Activated CD4-positive, CD25-positive, alpha-beta regulatory T cell treated with anti-CD3 and anti-CD28 coated beads, Interleukin-2, amount 50 U/mL, for 72 hours (primary cell): ENCODE results near the gene TSPAN13.

Source experiments
- DNase-seq: peaks from one replicate; pipeline ENCODE4 v3.0.0; 2021

Gene TSPAN13

DNA sequence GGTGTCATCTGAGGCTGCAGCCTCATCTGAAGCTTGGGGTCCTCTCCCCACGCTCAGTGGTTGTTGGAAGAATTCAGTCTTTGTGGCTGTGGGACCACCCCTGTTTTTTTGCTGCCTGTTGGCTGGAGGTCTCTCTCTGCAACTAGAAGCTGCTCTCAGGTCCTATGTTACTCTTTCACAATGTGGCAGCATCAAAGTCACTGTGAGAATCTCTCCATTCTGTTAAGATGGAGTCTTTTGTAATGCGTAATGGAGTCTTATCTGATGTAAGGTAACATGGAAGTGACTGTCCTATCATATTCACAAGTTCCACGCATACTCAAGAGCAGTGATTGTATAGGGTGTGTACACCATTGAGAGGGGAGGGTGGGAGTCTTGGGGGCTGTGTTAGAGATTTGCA lies 24.9 kb downstream of the TSPAN13 start:
- DNase-seq = no peak

DNA sequence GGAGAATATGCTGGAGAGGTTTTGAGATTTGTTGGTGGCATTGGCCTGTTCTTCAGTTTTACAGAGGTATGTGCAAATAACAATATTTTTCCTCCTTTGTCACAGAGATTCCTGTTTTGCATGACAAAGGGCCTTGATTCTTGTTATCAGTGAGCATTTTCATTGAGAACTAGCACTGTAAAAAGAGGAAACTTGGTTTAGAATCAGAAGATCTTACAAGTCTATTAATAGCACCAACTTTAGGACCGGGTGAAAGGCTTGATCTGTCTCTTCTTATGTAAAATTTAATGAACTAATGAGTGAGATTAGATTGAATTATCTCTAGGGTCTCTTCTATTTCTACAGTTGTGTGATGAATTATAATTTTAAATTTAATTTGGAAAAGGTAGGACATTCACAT lies 25.5 kb downstream of the TSPAN13 start:
- DNase-seq = no peak

DNA sequence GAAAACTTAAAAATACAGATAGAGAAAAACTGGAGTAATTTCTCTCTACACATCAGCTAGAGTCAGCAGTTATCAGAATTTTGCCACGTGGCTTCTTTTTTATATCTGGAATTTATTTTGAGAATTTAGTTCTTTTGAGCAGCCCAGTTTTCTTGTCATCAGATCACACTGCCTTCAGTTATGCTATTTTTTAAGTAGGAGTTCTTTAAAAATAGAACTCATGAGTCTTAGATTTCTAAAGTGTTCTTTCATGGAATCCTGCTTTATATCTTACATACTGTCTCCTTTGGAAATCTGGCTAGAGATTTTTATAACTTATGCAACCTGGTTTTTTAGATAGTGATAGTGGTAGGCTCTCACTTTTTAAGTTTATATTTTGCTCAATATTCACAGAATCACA lies 27.0 kb downstream of the TSPAN13 start:
- DNase-seq = no peak

DNA sequence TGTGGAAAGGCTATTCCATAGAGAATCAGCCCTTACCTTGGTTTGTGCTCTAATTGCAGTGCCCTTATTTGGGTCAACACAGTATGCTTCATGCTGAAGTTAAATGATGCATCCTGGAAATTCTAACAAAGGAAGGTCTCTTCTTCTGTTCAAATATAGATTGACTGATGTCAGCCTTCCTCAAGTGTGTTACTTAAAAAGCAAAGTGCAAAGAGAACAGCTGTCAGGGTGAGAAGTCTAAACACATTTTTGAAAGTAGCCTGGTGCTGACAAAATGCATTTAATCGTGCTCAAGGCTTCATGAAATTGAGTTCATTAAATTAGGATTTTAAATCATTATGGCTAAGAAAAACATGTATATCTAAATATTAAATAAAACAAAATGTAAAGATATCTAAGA lies 31.8 kb downstream of the TSPAN13 start:
- no peak for DNase-seq

DNA sequence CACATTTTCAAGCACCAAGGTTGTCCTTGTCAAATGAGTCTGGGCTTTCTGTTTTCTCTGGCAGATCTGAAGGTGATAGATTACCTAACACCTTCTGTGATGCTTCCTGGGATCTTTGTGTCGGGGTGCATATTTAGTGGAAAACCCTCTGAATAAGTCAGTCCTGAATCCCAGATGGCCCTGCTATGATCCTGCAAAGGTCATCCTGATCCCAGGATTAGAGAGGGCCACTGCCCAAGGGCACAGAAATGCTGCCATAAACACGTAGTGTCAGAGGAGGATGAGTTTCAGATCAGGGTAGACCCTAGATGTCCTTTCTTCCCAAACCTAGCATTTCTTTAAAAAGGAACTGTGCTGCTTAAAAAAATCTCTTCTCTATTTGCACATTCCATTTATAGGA lies 32.3 kb downstream of the TSPAN13 start:
- no peak for DNase-seq

DNA sequence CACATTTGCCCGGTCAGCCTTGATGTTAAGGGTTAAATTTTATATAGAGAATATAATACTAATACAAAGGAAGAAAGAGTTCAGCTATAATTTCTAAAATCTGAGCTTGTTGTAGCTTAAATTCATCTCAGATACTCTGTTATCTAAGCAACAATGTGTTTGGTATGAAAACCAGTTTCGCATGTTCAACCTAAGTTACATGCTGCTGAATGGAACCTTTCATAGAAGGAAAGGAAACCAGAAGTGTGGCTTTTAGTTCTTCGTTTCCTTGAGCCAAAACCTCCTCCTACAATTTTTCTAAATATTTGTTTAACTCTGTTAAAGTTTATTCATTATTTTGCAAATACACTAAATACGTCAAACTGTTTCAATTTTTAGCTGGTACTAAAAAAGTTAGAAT lies 32.7 kb downstream of the TSPAN13 start:
- DNase-seq = no peak

DNA sequence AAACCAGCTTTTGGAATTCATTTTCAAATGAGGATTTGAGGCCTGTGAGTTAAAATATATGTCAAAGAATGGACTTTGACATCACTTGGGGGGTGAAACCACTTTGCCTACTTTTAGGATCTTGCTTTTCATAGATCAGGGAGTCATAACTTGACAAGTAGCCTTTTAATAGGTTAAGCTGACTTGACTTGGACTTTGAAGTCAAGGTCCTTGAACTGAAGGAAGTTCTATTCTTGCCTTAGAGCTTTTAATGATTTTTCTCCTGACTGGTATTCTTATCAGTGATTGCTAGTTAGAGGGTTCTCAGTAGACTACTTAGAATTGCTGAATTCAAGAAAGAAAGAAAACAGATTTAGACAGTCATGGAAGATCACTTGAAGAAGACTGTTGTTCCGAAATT lies 33.6 kb downstream of the TSPAN13 start:
- no peak for DNase-seq

DNA sequence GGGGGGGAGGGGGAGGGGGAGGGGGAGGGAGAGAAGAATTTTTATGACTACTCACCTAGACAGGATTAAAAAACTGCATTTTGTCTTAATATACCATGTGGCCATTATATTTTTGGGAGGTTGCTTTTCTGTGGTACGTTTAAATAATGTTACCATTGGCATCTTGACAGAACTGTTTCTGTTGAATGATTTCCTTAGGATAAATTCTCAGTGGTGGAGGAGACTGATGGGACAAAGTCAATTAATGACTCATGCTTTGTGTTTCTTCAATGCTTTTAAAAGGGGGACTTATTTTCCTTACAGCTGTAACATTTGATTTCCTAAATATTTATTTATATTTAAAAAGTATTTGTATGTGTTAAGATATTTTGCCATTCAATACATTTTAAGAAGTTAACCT lies 37.5 kb downstream of the TSPAN13 start:
- no peak for DNase-seq

DNA sequence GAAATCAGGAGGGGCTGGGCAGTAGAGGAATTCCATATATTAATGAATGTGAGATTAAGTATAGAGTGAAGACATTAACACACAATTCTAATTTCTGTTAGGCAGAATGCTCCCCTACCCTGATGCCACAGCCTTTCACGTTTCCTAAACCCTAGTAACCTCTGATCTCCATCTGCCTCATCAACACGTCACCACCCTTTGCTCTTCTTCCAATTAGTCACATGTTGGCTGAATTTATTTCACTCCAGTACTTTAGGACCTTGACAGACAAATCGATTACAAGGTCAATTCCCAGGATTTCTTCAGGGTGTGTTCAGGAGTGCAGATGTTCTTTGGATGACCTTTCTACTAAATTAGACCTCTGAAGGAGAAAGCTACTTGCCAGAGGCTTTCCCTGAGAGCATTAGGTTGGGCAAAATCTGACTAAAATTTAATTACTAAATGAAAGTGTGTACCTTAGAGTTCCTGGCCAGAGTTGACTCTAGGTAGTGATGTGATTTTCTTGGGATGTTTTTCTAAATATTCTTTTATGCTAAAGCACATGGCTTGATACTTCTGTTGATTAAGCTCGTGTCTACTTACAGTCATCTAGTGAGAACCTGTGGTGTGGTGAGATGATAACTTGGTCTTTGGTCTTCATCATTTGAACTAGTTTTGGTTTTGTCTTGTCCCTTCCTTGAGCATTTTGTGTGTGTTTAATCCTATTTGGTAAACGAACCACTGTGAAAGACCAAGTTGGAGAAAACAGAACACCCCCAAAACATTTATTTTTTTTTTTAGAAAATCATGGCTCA lies 38.5 kb downstream of the TSPAN13 start:
- no peak for DNase-seq

DNA sequence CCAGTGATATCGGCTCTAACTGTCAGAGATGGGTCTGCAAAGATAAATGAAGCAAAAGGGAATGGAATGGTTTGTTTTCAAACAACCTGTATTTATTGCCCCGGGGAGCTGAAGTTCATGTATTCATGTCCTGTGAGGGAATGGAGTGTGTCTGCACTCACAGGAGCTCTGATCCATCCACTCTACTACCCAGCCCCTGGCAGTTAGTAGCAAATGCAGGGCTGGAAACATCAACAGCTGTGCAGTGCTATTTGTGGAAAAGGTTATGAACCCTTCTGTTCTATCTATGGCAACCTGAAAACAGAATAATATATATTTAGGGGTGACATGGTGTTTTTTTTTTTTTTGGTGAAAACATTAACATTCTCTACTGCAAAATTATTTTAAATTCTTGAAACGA lies 41.4 kb downstream of the TSPAN13 start:
- DNase-seq = no peak

DNA sequence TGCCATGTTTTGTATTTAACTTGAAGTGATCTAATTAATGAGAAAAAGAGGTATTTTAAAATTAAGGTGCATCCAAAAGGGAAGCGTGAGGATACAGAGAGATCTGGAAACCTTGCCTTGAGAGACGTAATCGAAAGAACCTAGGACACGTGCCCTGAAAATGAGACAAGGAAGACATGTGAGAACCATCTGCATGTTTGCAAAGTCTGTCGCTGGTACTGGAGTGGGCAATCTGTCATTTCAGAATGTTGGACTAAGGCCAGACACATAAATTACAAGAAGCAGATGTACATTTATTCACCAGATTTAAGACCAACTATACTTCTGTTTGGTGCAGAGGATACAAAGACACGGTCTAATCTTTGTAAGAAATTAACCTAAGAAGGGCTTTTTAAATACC lies 42.1 kb downstream of the TSPAN13 start:
- no peak for DNase-seq

DNA sequence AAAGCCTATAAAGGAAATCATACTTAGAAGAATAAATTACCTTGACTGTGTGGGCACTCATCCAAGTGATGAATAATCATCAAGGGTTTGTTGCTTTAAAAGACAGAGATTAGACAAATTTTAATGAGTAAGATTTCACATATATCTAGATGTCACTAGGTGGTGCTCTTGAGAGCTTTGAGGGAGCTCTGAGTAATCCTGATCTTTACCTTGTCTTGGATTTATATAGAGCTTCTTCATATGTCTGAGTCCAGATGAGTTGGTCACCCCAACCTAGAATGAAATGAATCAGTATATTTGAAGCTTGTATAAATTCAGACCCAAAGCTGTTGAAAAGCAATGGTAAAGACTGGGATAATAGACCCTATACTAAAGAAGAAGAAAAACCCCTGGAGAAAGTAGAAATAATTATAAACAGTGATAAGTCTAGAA lies 47.6 kb downstream of the TSPAN13 start:
- no peak for DNase-seq

DNA sequence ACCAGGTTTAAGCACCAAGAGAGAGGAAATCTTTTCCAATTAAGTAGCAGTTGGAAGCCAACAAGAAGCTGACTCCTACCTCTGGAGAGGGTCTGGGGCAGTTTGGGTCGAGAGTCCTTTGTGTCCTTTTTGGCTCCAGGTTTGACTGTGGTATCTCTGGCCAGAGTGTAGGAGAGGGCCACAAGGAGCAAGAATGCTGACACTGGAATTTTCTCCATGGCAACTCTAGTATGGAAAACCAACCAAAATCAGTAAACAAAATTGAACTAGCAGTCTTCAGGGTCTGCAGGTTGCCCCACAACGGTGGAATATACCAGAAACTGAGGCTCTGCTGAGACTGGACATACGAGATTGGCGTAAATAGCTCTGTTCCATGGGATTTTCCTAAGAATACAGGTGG lies 48.0 kb downstream of the TSPAN13 start:
- no peak for DNase-seq

DNA sequence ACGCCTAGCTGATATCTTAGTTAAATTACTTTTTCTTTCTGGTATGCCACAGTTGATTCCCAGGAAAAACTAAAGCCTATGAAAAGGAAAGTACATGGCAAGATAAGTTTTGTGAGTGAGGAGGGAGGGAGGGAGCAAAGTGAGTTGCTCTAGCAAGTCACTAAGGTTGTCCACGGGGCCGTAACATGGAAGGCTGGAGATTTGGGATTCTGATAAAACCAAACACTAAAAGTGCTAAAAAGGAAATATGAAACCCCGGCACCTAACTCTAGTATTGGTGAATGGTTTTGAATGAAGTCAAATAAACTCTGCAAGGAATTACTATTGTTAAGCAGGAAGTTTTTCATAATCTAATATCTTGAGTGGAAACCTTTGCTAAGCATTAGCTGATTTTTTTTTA lies 49.6 kb downstream of the TSPAN13 start:
- DNase-seq = no peak

DNA sequence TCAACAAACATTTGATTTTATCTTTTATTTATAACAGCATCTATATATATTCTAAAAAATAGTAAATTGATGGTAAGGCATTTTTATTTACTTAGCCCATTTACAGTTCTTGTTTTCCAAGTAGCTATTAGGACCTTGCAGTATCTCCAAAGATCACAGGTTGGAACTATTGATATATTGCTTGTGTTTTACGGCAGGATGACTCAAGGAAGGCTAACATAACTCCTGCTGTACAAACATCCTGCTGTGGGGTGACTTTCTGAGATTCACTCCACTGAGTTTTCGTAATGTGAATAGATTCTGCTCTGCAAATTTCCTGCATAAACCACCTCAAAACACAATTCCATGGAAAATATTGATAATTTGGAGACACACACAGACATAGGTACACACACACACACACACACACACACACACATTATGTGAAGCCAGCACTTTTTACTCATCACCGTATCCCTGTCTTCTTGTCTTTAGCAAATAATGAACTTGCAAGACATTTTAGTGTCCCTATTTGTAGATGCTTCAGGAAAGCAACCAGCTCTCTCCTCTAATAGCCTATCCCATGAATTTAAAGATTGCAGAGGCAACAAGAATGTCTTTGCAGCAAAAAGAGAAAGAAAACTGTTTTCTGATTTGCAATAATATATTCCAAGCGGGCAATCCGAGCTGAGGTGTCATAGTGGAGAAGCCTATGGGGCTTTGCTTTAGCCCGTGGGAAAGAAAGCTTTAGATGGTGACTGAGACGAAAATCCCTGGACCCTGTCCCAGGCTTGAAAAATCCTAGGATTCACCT lies 50.5 kb downstream of the TSPAN13 start:
- DNase-seq = no peak

DNA sequence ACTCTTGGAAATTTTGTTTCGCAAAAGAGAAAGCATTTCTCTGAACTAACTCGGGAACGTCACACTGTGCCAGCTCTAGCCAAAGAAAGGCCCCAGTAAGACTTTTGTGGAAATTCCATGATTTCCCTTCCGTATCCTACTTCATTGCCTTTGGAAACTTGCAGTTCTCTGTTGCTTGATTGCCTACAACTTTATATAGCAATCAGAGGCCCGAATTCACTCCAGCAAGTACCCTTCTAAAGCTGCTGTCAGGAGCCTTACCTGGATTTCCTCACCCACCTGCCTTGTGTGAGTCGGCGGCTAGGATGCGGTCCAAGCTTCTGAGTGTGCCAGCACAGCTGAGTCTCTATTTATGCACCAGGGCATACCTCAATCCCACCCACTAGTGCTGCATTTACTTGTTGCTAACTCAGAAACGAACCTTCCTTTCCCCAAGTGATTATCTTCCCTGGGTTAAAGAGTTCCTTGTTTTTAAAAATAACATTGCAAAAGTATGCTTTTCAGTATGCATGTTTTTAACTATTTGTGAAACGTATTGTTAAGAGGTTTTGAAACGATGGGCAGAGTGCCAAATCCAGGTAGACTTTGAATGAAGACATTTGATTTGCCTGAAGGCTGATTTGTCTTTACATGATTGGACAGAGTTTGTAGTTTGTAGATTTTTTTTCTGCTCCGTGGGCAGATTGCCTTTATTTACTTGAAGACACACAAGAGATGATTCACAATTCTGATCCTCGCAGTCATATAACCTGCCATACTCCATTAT lies 51.3 kb downstream of the TSPAN13 start, which contains the start of gene AGR2:
Gene AGR2 (minus strand): TSS at position 326 of the 766 bp plus-strand sequence. CDS start 3,203 bp downstream, outside the sequence.
- no peak for DNase-seq

DNA sequence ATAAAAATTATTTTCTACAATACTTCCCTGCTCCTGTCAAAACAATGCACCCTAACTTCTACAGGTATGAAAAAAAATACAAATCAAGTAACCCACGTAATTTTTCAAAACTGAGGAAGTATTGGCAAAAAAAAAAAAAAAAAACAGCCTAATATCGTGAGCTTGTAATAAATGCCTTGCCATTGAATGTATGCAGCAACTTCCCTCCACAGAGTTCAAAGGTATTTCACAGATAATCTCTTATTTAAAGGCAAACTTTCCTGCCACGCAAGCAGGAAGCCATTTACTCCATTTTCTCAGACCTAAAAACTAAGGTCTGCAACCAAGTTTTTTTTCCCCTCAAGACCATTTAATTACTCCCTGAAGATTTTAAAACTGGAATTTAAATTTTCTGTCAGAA lies 51.9 kb downstream of the TSPAN13 start:
- no peak for DNase-seq

DNA sequence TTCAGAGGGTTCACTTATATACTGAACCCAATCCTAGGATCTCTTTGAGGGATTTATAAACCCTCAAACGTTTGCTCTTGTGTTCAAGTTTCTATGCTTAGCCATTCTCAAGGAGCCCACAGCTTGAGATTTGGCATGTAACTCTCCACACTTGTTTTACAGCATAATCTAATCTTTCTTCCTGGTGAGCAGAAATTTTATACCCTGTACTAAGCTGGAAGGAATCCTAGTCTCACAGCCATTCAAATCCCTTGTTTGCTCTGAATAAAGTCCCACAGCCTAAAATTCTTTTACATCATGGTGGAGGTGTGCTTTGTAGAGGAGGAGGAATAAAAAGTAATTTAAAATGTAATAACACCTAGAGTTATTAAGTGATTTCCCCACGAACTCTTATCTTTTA lies 56.6 kb downstream of the TSPAN13 start:
- DNase-seq = no peak

DNA sequence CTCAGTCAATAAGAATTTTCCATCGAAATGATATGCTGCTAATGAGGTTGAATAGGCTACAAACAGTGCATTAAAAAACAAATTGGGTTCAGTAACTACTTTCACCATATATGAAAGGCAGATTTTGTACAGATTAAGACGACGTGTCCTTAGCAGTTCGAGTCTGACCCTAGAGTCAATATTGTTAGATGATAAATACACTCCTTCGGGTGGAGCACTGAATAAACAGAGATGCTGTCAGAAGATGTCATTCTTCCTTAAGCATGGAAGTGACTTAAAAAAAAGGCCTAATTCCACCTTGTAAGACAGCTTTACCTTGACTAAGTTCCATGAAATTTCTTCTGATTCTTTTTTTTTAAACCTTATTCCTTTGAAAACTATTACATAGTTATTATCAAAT lies 57.0 kb downstream of the TSPAN13 start:
- DNase-seq = no peak

DNA sequence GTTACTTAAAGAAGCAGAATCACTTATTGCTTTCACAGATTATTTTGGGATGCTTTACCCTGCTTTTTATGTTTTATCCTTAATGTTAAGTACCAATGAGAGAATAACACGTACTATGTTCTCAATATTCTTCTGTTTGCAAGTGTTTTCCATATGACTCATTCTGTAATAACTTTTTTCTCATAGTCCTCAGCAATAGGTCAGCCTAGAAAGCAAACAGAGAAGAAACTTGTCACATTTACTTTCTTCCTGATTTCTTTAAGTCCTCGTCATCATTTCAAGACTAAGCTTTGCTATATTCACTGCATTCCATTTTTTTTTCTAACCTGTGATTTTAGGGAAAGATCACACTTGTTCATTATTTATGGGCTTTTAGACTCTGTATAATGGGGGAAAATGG lies 58.0 kb downstream of the TSPAN13 start:
- no peak for DNase-seq

DNA sequence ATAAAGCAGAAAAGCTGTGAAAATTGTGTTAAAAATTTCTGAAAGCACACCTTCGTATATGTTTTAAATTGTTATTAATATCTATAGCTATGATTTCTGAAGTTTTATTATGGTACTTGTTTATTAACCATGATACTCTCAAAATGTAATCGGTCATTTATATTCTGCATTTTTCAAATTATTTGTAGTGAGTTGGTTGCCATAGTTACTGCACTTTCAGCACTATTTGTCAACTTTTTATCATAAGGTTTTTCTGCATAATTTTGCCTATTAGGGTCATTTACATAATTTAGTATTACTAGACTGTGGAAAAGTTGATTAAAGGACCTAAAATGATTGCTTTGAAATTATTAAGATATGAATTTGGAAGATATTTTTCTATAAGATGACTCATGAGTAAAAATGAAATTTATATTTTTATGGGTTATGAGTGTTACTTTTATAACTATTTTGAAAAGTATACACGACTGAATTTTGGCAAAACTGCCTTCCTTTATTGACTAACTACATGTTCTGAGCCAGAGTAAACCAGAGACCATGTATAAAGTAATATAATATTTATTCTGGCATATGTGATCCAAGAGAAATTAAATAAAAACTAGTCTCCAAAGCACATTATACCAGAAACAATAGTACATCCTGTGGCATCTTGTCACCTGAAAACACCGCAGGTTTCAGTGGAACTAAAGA lies 59.1 kb downstream of the TSPAN13 start:
- no peak for DNase-seq

DNA sequence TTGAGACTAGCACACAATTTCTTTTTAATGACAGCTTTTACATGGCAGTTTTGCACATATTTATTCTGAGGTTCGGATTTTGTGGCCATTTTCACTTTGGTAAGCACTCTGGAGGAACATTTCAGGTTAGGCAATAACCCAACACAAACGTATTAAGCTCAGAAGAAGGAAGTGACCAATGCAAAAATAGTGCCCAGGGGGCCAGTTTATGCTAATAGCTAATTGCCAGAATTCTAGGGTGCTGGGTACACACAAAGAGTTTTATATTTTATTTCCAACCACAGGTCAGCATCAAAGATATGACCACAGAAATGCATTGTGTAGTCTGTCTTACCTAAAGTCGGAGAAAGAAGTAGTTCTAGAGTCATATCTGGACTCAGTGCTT lies 59.7 kb downstream of the TSPAN13 start:
- no peak for DNase-seq

DNA sequence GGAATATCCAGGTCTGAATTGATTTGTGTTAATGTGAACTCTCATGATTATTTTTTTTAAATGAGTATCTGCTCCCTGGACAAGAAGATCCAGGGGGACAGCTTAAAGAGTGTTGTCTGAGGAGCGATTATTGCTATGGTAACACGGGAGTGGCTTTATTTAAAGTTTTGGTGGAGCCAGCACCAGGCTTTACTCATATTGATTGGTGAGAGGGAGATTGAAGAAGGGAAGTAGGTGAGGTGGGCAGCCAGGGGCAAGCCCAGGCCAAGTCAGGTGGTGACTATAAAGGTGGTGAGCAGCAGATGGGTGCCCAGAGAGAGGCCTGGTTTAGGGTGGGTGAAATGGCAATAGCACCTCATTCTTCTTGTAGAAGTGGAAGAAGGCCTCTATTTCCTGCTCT lies 61.4 kb downstream of the TSPAN13 start:
- DNase-seq = no peak
